ENCODE data around the gene RBM41.

Gene RBM41

GRCh38 chrX:107076158-107076557 is 42.5 kb downstream of the RBM41 start (continued):
- TF ChIP-seq, protein P1, sequence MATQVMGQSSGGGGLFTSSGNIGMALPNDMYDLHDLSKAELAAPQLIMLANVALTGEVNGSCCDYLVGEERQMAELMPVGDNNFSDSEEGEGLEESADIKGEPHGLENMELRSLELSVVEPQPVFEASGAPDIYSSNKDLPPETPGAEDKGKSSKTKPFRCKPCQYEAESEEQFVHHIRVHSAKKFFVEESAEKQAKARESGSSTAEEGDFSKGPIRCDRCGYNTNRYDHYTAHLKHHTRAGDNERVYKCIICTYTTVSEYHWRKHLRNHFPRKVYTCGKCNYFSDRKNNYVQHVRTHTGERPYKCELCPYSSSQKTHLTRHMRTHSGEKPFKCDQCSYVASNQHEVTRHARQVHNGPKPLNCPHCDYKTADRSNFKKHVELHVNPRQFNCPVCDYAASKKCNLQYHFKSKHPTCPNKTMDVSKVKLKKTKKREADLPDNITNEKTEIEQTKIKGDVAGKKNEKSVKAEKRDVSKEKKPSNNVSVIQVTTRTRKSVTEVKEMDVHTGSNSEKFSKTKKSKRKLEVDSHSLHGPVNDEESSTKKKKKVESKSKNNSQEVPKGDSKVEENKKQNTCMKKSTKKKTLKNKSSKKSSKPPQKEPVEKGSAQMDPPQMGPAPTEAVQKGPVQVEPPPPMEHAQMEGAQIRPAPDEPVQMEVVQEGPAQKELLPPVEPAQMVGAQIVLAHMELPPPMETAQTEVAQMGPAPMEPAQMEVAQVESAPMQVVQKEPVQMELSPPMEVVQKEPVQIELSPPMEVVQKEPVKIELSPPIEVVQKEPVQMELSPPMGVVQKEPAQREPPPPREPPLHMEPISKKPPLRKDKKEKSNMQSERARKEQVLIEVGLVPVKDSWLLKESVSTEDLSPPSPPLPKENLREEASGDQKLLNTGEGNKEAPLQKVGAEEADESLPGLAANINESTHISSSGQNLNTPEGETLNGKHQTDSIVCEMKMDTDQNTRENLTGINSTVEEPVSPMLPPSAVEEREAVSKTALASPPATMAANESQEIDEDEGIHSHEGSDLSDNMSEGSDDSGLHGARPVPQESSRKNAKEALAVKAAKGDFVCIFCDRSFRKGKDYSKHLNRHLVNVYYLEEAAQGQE (tag by site-specific recombination; IDR thresholded peaks at IDR 0.05), result peak; percentile 70; the same call in 1 of the 2 replicates
- TF ChIP-seq, protein P2, sequence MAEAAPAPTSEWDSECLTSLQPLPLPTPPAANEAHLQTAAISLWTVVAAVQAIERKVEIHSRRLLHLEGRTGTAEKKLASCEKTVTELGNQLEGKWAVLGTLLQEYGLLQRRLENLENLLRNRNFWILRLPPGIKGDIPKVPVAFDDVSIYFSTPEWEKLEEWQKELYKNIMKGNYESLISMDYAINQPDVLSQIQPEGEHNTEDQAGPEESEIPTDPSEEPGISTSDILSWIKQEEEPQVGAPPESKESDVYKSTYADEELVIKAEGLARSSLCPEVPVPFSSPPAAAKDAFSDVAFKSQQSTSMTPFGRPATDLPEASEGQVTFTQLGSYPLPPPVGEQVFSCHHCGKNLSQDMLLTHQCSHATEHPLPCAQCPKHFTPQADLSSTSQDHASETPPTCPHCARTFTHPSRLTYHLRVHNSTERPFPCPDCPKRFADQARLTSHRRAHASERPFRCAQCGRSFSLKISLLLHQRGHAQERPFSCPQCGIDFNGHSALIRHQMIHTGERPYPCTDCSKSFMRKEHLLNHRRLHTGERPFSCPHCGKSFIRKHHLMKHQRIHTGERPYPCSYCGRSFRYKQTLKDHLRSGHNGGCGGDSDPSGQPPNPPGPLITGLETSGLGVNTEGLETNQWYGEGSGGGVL (tag by site-specific recombination; IDR thresholded peaks at IDR 0.05), result no peak
- TF ChIP-seq, protein P3, sequence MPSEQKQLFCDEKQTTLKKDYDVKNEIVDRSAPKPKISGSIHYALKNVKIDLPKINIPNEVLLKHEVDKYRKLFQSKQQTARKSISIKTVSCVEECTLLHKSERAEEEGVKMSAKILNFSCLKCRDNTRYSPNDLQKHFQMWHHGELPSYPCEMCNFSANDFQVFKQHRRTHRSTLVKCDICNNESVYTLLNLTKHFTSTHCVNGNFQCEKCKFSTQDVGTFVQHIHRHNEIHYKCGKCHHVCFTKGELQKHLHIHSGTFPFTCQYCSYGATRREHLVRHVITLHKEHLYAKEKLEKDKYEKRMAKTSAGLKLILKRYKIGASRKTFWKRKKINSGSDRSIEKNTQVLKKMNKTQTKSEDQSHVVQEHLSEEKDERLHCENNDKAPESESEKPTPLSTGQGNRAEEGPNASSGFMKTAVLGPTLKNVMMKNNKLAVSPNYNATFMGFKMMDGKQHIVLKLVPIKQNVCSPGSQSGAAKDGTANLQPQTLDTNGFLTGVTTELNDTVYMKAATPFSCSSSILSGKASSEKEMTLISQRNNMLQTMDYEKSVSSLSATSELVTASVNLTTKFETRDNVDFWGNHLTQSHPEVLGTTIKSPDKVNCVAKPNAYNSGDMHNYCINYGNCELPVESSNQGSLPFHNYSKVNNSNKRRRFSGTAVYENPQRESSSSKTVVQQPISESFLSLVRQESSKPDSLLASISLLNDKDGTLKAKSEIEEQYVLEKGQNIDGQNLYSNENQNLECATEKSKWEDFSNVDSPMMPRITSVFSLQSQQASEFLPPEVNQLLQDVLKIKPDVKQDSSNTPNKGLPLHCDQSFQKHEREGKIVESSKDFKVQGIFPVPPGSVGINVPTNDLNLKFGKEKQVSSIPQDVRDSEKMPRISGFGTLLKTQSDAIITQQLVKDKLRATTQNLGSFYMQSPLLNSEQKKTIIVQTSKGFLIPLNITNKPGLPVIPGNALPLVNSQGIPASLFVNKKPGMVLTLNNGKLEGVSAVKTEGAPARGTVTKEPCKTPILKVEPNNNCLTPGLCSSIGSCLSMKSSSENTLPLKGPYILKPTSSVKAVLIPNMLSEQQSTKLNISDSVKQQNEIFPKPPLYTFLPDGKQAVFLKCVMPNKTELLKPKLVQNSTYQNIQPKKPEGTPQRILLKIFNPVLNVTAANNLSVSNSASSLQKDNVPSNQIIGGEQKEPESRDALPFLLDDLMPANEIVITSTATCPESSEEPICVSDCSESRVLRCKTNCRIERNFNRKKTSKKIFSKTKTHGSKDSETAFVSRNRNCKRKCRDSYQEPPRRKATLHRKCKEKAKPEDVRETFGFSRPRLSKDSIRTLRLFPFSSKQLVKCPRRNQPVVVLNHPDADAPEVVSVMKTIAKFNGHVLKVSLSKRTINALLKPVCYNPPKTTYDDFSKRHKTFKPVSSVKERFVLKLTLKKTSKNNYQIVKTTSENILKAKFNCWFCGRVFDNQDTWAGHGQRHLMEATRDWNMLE (tag by site-specific recombination; conservative IDR thresholded peaks at IDR 0.05; ENCODE audit: low read depth), result peak; percentile 92
- TF ChIP-seq ZNF529 (tag by site-specific recombination; IDR thresholded peaks at IDR 0.05; ENCODE audit: insufficient replicate concordance), result peak; percentile 24
- no peak for TF ChIP-seq SCRT1 (tag by site-specific recombination; IDR thresholded peaks at IDR 0.05; ENCODE audit: borderline replicate concordance)
- no peak for TF ChIP-seq PRDM1 (tag by site-specific recombination; IDR thresholded peaks at IDR 0.05)
- TF ChIP-seq ZNF37A (tag by site-specific recombination; IDR thresholded peaks at IDR 0.05), result no peak
- no peak for TF ChIP-seq ZNF221 (tag by site-specific recombination; IDR thresholded peaks at IDR 0.05; ENCODE audit: borderline replicate concordance)
- TF ChIP-seq ZNF2 (tag by site-specific recombination; IDR thresholded peaks at IDR 0.05), result no peak
- TF ChIP-seq ZNF670 (tag by site-specific recombination; IDR thresholded peaks at IDR 0.05; ENCODE audit: low read depth), result no peak
- no peak for TF ChIP-seq ZNF548 (tag by site-specific recombination; IDR thresholded peaks at IDR 0.05)
- no peak for TF ChIP-seq FEZF1 (tag by site-specific recombination; IDR thresholded peaks at IDR 0.05)
- no peak for TF ChIP-seq ZNF544 (tag by site-specific recombination; IDR thresholded peaks at IDR 0.05)
- peak; percentile 80 for TF ChIP-seq ZNF266 (tag by site-specific recombination; IDR thresholded peaks at IDR 0.05; ENCODE audit: low read depth)
- TF ChIP-seq ZNF133 (tag by site-specific recombination; IDR thresholded peaks at IDR 0.05), result no peak
- no peak for TF ChIP-seq ZNF658 (tag by site-specific recombination; IDR thresholded peaks at IDR 0.05)
- TF ChIP-seq GLI2 (tag by site-specific recombination; IDR thresholded peaks at IDR 0.05; ENCODE audit: borderline replicate concordance, low read depth), result peak; percentile 56; the same call in 1 of the 2 replicates
- TF ChIP-seq ZNF560 (tag by site-specific recombination; IDR thresholded peaks at IDR 0.05; ENCODE audit: borderline replicate concordance), result peak; percentile 71; the same call in 1 of the 2 replicates
- TF ChIP-seq ZNF555 (tag by site-specific recombination; conservative IDR thresholded peaks at IDR 0.05), result peak; percentile 94
- TF ChIP-seq ZBTB7A (tag by site-specific recombination; IDR thresholded peaks at IDR 0.05; ENCODE audit: low read depth), result no peak
- TF ChIP-seq ZNF146 (tag by site-specific recombination; IDR thresholded peaks at IDR 0.05), result no peak; the same call in 1 of the 2 replicates
- TF ChIP-seq, protein P4, sequence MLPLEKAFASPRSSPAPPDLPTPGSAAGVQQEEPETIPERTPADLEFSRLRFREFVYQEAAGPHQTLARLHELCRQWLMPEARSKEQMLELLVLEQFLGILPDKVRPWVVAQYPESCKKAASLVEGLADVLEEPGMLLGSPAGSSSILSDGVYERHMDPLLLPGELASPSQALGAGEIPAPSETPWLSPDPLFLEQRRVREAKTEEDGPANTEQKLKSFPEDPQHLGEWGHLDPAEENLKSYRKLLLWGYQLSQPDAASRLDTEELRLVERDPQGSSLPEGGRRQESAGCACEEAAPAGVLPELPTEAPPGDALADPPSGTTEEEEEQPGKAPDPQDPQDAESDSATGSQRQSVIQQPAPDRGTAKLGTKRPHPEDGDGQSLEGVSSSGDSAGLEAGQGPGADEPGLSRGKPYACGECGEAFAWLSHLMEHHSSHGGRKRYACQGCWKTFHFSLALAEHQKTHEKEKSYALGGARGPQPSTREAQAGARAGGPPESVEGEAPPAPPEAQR (tag by site-specific recombination; IDR thresholded peaks at IDR 0.05), result no peak
- peak; percentile 93 for TF ChIP-seq ZNF394 (tag by site-specific recombination; IDR thresholded peaks at IDR 0.05; ENCODE audit: borderline replicate concordance)
- peak; percentile 53; the same call in 1 of the 2 replicates for TF ChIP-seq ZNF558 (tag by site-specific recombination; IDR thresholded peaks at IDR 0.05)
- TF ChIP-seq ZNF350 (tag by site-specific recombination; IDR thresholded peaks at IDR 0.05), result no peak
- TF ChIP-seq ZNF510 (tag by site-specific recombination; IDR thresholded peaks at IDR 0.05; ENCODE audit: insufficient replicate concordance), result peak; percentile 86
- no peak for TF ChIP-seq KLF9 (tag by site-specific recombination; IDR thresholded peaks at IDR 0.05; ENCODE audit: low read depth)
- TF ChIP-seq ZNF776 (tag by site-specific recombination; IDR thresholded peaks at IDR 0.05; ENCODE audit: borderline replicate concordance), result no peak
- no peak for TF ChIP-seq ZNF837 (tag by site-specific recombination; IDR thresholded peaks at IDR 0.05)
- TF ChIP-seq ZNF19 (tag by site-specific recombination; IDR thresholded peaks at IDR 0.05; ENCODE audit: low read depth), result 0 out of 2 replicates have a peak, but pooled peaks have one; percentile 27

Measured in HEK293 (cell line).